Measurements from ENCODE around the gene SEC16A.
"Not testable (repeated sequence)": the region's sequence is repeated elsewhere in the genome, so short reads cannot be mapped to it uniquely, and the experiment has no call there.

Gene SEC16A

GRCh38 chr9:136433043-136433715 lies 49.7 kb downstream of the SEC16A start:
- DNase-seq (ENCODE audit: low read depth in 1 of 2, low spot score in 1 of 2): no peak
- in situ Hi-C loops (cut with HindIII; ENCODE audit: low pct_unique_long_range_greater_than_20kb, low sequenced_read_pairs): no loop called here
- no peak for TF ChIP-seq JUND (IDR thresholded peaks at IDR 0.05; ENCODE audit: low read depth)

GRCh38 chr9:136432591-136432990 lies 50.2 kb downstream of the SEC16A start:
- in situ Hi-C loops (cut with HindIII; ENCODE audit: low pct_unique_long_range_greater_than_20kb, low sequenced_read_pairs): no loop called here
- no peak for DNase-seq (ENCODE audit: low read depth in 1 of 2, low spot score in 1 of 2)
- no peak for TF ChIP-seq JUND (IDR thresholded peaks at IDR 0.05; ENCODE audit: low read depth)

GRCh38 chr9:136431782-136432350 lies 51.0 kb downstream of the SEC16A start:
- no peak for TF ChIP-seq JUND (IDR thresholded peaks at IDR 0.05; ENCODE audit: low read depth)

GRCh38 chr9:136430588-136431234 lies 52.1 kb downstream of the SEC16A start:
- in situ Hi-C loops (cut with HindIII; ENCODE audit: low pct_unique_long_range_greater_than_20kb, low sequenced_read_pairs): no loop called here
- TF ChIP-seq JUND (IDR thresholded peaks at IDR 0.05; ENCODE audit: low read depth): no peak
- DNase-seq (ENCODE audit: low read depth in 1 of 2, low spot score in 1 of 2): no peak

More at GRCh38 chr9:136431782-136432350, 51.0 kb downstream of the SEC16A start:
- no peak for DNase-seq (ENCODE audit: low read depth in 1 of 2, low spot score in 1 of 2)
- in situ Hi-C loops (cut with HindIII; ENCODE audit: low pct_unique_long_range_greater_than_20kb, low sequenced_read_pairs): no loop called here

- no peak for TF ChIP-seq JUND (IDR thresholded peaks at IDR 0.05; ENCODE audit: low read depth)
- no peak for DNase-seq (ENCODE audit: low read depth in 1 of 2, low spot score in 1 of 2)
- in situ Hi-C loops (cut with HindIII; ENCODE audit: low pct_unique_long_range_greater_than_20kb, low sequenced_read_pairs): no loop called here
These were observed 53.0 kb downstream of the SEC16A start for GRCh38 chr9:136429683-136430491.

GRCh38 chr9:136429075-136429628 lies 53.7 kb downstream of the SEC16A start:
- no peak for TF ChIP-seq JUND (IDR thresholded peaks at IDR 0.05; ENCODE audit: low read depth)
- in situ Hi-C loops (cut with HindIII; ENCODE audit: low pct_unique_long_range_greater_than_20kb, low sequenced_read_pairs): no loop called here
- no peak for DNase-seq (ENCODE audit: low read depth in 1 of 2, low spot score in 1 of 2)

GRCh38 chr9:136426787-136427186 lies 56.1 kb downstream of the SEC16A start:
- TF ChIP-seq JUND (IDR thresholded peaks at IDR 0.05; ENCODE audit: low read depth): no peak
- in situ Hi-C loops (cut with HindIII; ENCODE audit: low pct_unique_long_range_greater_than_20kb, low sequenced_read_pairs): no loop called here
- DNase-seq (ENCODE audit: low read depth in 1 of 2, low spot score in 1 of 2): no peak

GRCh38 chr9:136425367-136425766 lies 57.5 kb downstream of the SEC16A start:
- in situ Hi-C loops (cut with HindIII; ENCODE audit: low pct_unique_long_range_greater_than_20kb, low sequenced_read_pairs); DNase-seq (ENCODE audit: low read depth in 1 of 2, low spot score in 1 of 2): not testable (repeated sequence)

- in situ Hi-C loops (cut with HindIII; ENCODE audit: low pct_unique_long_range_greater_than_20kb, low sequenced_read_pairs): no loop called here
- TF ChIP-seq JUND (IDR thresholded peaks at IDR 0.05; ENCODE audit: low read depth): no peak
These were observed 58.0 kb downstream of the SEC16A start for GRCh38 chr9:136424750-136425362.

GRCh38 chr9:136423432-136424146 lies 59.3 kb downstream of the SEC16A start:
- no peak for TF ChIP-seq JUND (IDR thresholded peaks at IDR 0.05; ENCODE audit: low read depth)
- no peak for DNase-seq (ENCODE audit: low read depth in 1 of 2, low spot score in 1 of 2)
- in situ Hi-C loops (cut with HindIII; ENCODE audit: low pct_unique_long_range_greater_than_20kb, low sequenced_read_pairs): no loop called here

More at GRCh38 chr9:136424750-136425362, 58.0 kb downstream of the SEC16A start:
- DNase-seq (ENCODE audit: low read depth in 1 of 2, low spot score in 1 of 2): no peak

- in situ Hi-C loops (cut with HindIII; ENCODE audit: low pct_unique_long_range_greater_than_20kb, low sequenced_read_pairs): no loop called here
- TF ChIP-seq JUND (IDR thresholded peaks at IDR 0.05; ENCODE audit: low read depth): no peak
- no peak for DNase-seq (ENCODE audit: low read depth in 1 of 2, low spot score in 1 of 2)
These were observed 60.0 kb downstream of the SEC16A start for GRCh38 chr9:136422876-136423275.
